MM.1S (cell line): ENCODE results near the gene SLC25A24.
"Not testable (repeated sequence)": the region's sequence is repeated elsewhere in the genome, so short reads cannot be mapped to it uniquely, and the experiment has no call there.

Experiments
- EZH2 ChIP-seq: fragments of 300-600 bp; sonication (generic); optimal IDR thresholded peaks from 2 replicates; pipeline ENCODE3; 2017; ENCODE audit warnings: low read depth, mild to moderate bottlenecking, antibody characterized with exemption, low read length, mixed read lengths
- TF ChIP-seq, protein P1 (sequence below): fragments of 300-600 bp; sonication (generic); IDR thresholded peaks from 2 replicates; pipeline ENCODE4 v1.5.1; 2016; ENCODE audit warnings: antibody characterized with exemption, low read length, mixed read lengths

DNA sequence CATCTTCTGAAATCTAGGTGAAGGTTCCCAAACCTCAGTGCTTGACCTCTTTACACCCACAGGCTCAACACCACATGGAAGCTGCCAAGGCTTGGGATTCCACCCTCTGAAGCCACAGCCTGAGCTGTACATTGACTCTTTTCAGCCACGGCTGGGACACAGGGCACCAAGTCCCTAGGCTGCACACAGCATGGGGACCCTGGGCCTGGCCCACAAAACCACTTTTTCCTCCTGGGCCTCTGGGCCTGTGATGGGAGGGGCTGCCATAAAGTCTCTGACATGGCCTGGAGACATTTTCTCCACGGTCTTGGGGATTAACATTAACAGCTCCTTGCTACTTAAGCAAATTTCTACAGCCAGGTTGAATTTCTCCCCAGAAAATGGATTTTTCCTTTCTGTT lies 67.8 kb downstream of the SLC25A24 start:
- TF ChIP-seq, protein P1, sequence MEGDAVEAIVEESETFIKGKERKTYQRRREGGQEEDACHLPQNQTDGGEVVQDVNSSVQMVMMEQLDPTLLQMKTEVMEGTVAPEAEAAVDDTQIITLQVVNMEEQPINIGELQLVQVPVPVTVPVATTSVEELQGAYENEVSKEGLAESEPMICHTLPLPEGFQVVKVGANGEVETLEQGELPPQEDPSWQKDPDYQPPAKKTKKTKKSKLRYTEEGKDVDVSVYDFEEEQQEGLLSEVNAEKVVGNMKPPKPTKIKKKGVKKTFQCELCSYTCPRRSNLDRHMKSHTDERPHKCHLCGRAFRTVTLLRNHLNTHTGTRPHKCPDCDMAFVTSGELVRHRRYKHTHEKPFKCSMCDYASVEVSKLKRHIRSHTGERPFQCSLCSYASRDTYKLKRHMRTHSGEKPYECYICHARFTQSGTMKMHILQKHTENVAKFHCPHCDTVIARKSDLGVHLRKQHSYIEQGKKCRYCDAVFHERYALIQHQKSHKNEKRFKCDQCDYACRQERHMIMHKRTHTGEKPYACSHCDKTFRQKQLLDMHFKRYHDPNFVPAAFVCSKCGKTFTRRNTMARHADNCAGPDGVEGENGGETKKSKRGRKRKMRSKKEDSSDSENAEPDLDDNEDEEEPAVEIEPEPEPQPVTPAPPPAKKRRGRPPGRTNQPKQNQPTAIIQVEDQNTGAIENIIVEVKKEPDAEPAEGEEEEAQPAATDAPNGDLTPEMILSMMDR, result not testable (repeated sequence)
- not testable (repeated sequence) for TF ChIP-seq EZH2
